Endothelial cell of umbilical vein (primary cell): ENCODE measurements around the gene COQ5. TPM values are rescaled to one million over a fixed set of nuclear protein-coding genes. Genes with fewer than 3 reads are reported as not detected.
A peak's percentile ranks its signal among the peaks of the same experiment; 100 is the strongest.

Experiments used
- BruUV-seq: library from RNA; stranded (reverse); fragments of 400-500 nt; replicated peaks from 2 replicates; lab custom pipeline; 2021; lab: Mats Ljungman, UMichigan
- CTCF ChIA-PET: fragments of 300-600, 350-600 bp; sonication (Branson Sonifier 250); formaldehyde crosslinking; loops from one replicate; lab custom pipeline; 2021; ENCODE audit warnings: antibody characterized with exemption, inconsistent platforms; lab: Charles Lee
- POLR2A ChIA-PET: fragments of 300-600, 350-600 bp; sonication (Branson Sonifier 250); formaldehyde crosslinking; loops from one replicate; lab custom pipeline; 2021; ENCODE audit warnings: antibody characterized with exemption, inconsistent platforms; lab: Charles Lee
- DNase-seq: peaks from one replicate; pipeline ENCODE4 v3.0.0-alpha.2; 2011; ENCODE audit warnings: low read depth, low spot score
- FAIRE-seq: peaks from 2 replicates; lab custom pipeline; 2011; peaks lifted over from hg19 to GRCh38; lab: Jason Lieb, UNC
- H2AFZ ChIP-seq: 2 replicates; pipeline ENCODE4 v1.6.0; 2012; ENCODE audit warnings: low read depth, low read length, control low read depth, inconsistent platforms
- H3K27ac ChIP-seq: 2 replicates; pipeline ENCODE4 v1.5.1; 2011; ENCODE audit warnings: low read depth, mild to moderate bottlenecking, control low read depth, low read length, moderate library complexity; ENCODE audit not compliant: insufficient read depth
- H3K27me3 ChIP-seq, 2 experiments: 2 replicates each; pipeline versions ENCODE4 v1.6.0 to v1.6.1; 2011; ENCODE audit warnings: low read length in 2 of 2, mixed read lengths in 1 of 2; ENCODE audit not compliant: control insufficient read depth in 2 of 2, insufficient read depth in 2 of 2
- H3K36me3 ChIP-seq, 2 experiments: 2 replicates in 1 of 2; 3 replicates in 1 of 2; pipeline ENCODE4 v1.5.1; 2011; ENCODE audit warnings: low read length in 2 of 2, mild to moderate bottlenecking in 1 of 2, moderate library complexity in 1 of 2; ENCODE audit not compliant: control insufficient read depth in 2 of 2, insufficient read depth in 2 of 2; ENCODE audit errors: extremely low read depth in 1 of 2
- H3K4me1 ChIP-seq: 3 replicates; pipeline ENCODE4 v1.5.1; 2011; ENCODE audit warnings: mild to moderate bottlenecking, low read length; ENCODE audit not compliant: control insufficient read depth, insufficient read depth; ENCODE audit errors: extremely low read depth
- H3K4me2 ChIP-seq: 2 replicates; pipeline ENCODE4 v1.6.1; 2011; ENCODE audit warnings: low read length, control low read depth, mixed read lengths; ENCODE audit not compliant: insufficient read depth
- H3K4me3 ChIP-seq, 3 experiments: fragments of 200-600 bp in 1 of 3; sonication (generic), shearing (Covaris generic) in 1 of 3; replicated peaks in 1 of 3; 2 replicates each; pipeline ENCODE4 v1.5.1; 2011 to 2016; ENCODE audit warnings: control low read depth in 3 of 3, low read length in 3 of 3, mild to moderate bottlenecking in 2 of 3, inconsistent platforms in 1 of 3, low read depth in 1 of 3, moderate library complexity in 1 of 3; ENCODE audit not compliant: insufficient read depth in 1 of 3
- H3K79me2 ChIP-seq: 2 replicates; pipeline ENCODE4 v1.6.0; 2012; ENCODE audit warnings: low read length, inconsistent platforms; ENCODE audit not compliant: control insufficient read depth, insufficient read depth
- H3K9ac ChIP-seq: replicated peaks from 2 replicates; pipeline ENCODE3; 2011; ENCODE audit warnings: low read length, control low read depth; ENCODE audit not compliant: insufficient read depth; ENCODE audit errors: extremely low read depth
- H3K9me1 ChIP-seq: replicated peaks from 3 replicates; pipeline ENCODE4 v1.6.0; 2011; ENCODE audit warnings: mild to moderate bottlenecking, low read length; ENCODE audit not compliant: control insufficient read depth, insufficient read depth; ENCODE audit errors: extremely low read depth
- H3K9me3 ChIP-seq: replicated peaks from 2 replicates; pipeline ENCODE4 v1.5.1; 2012; ENCODE audit warnings: low read length, inconsistent platforms; ENCODE audit not compliant: control insufficient read depth, insufficient read depth
- H4K20me1 ChIP-seq: replicated peaks from 2 replicates; pipeline ENCODE3; 2011; ENCODE audit warnings: mild to moderate bottlenecking, low read length; ENCODE audit not compliant: control insufficient read depth, insufficient read depth; ENCODE audit errors: extremely low read depth
- CTCF ChIP-seq, 2 donors: IDR thresholded peaks; 1 replicate in 1 of 2; 2 replicates in 1 of 2; pipeline ENCODE4 v1.5.1; 2011; ENCODE audit warnings: low read length in 2 of 2, mild to moderate bottlenecking in 2 of 2, moderate library complexity in 2 of 2, control low read depth in 1 of 2, inconsistent platforms in 1 of 2, low read depth in 1 of 2; ENCODE audit not compliant: insufficient read depth in 1 of 2; ENCODE audit errors: extremely low read depth in 1 of 2
- EZH2 ChIP-seq: IDR thresholded peaks from 2 replicates; pipeline ENCODE4 v1.6.1; 2012; ENCODE audit warnings: borderline replicate concordance, low read depth, mild to moderate bottlenecking, moderate library complexity, low read length, inconsistent platforms; ENCODE audit not compliant: severe bottlenecking
- FOS ChIP-seq: IDR thresholded peaks from 2 replicates; pipeline ENCODE4 v1.6.1; 2011; ENCODE audit warnings: mild to moderate bottlenecking, low read length, moderate library complexity, borderline replicate concordance; ENCODE audit not compliant: insufficient read depth
- GATA2 ChIP-seq: IDR thresholded peaks from 2 replicates; pipeline ENCODE4 v1.7.0; 2011; ENCODE audit warnings: low read depth, mild to moderate bottlenecking, moderate library complexity, mixed read lengths, low read length; ENCODE audit not compliant: insufficient read length, insufficient read depth
- JUN ChIP-seq: IDR thresholded peaks from 2 replicates; pipeline ENCODE4 v1.6.1; 2011; ENCODE audit warnings: borderline replicate concordance, low read depth; ENCODE audit not compliant: insufficient read length, insufficient read depth
- MAX ChIP-seq: IDR thresholded peaks from 2 replicates; pipeline ENCODE4 v1.6.1; 2011; ENCODE audit not compliant: insufficient read depth, insufficient read length
- MYC ChIP-seq: IDR thresholded peaks from one replicate; pipeline ENCODE4 v1.6.1; 2011; ENCODE audit warnings: mild to moderate bottlenecking, low read depth, low read length
- POLR2A ChIP-seq: IDR thresholded peaks from 2 replicates; pipeline ENCODE4 v1.6.1; 2012; ENCODE audit warnings: low read depth, mild to moderate bottlenecking, control low read depth, low read length
- POLR2AphosphoS5 ChIP-seq: IDR thresholded peaks from 2 replicates; pipeline ENCODE4 v1.6.1; 2012; ENCODE audit warnings: low read depth, mild to moderate bottlenecking, control low read depth, low read length, moderate library complexity; ENCODE audit not compliant: insufficient read depth
- dilution Hi-C: fragments of 300-500 bp; cut with MboI; formaldehyde crosslinking; loops from one replicate; pipeline ENCODE4 v1.15.0; 2019; ENCODE audit warnings: low sequenced_read_pairs; ENCODE audit not compliant: extremely low pct_ligation_motif_present
- intact Hi-C: fragments of 100-400 bp; cut with micrococcal nuclease; formaldehyde crosslinking; loops from one replicate; pipeline ENCODE4 v1.10.0; 2022
- polyA plus RNA-seq, 4 experiments: library from polyadenylated mRNA; depleted of rRNA in 3 of 4; stranded (reverse) in 3 of 4; unstranded in 1 of 4; fragments of >200 nt; gene quantifications; 2 replicates each; pipeline versions ENCODE4 v1.2.1 to v1.2.3, GENCODE V29; 2011 to 2012; ENCODE audit warnings: missing spikeins in 1 of 4
- total RNA-seq: library from RNA; stranded (reverse); gene quantifications from 2 replicates; pipeline ENCODE4 v1.2.3, GENCODE V29; 2021

The COQ5 gene
- total and polyA plus RNA-seq, 2 donors (not counting 3 experiments of a cell fraction or from before 2014, with no cell fraction given), result 19.7 to 23.7 TPM

- Histone ChIP-seq H3K9me1 (no peaks in the 10 kb centered on the region), H3K4me3 (peak overlapping the region in 2 of 3 experiments; percentile 37 to 90), H3K27ac (no peak overlapping the region), H2AFZ (peak overlapping the region; percentile 3), H4K20me1 (peaks cover 2% of the 10 kb centered on the region), H3K4me2 (peak overlapping the region; percentile 3), H3K4me1 (peaks cover 9% of the 10 kb centered on the region), H3K79me2 (peaks cover 44% of the 10 kb centered on the region), H3K36me3 (peaks cover 2 to 4% of the 10 kb centered on the region in 2 experiments), H3K9me3 (no peaks in the 10 kb centered on the region), H3K27me3 (no peaks in the 10 kb centered on the region), H3K9ac (peak overlapping the region; percentile 2)
- dilution Hi-C loops (no loop called here), intact Hi-C loops (no loop called here)
- FAIRE-seq (no peak), DNase-seq (no peak)
- ChIA-PET POLR2A (interaction anchor here (0.6 to 2.8 kb wide), 3 partner anchors 11 to 27 kb away, joined by 5 to 24 read pairs (median 7); partner anchors contain the start of gene DYNLL1), CTCF (interaction anchor here (1.0 kb wide), 1 partner anchor 26 kb away, joined by 3 read pairs; the partner anchor contains the start of gene DYNLL1)
- BruUV-seq, result TSS peak; percentile 51
- TF ChIP-seq GATA2, result no peak
- TF ChIP-seq JUN, result no peak
- no peak for TF ChIP-seq POLR2AphosphoS5
- TF ChIP-seq MYC, result no peak
- no peak for TF ChIP-seq CTCF (IDR thresholded peaks at IDR 0.05; ENCODE audit: extremely low read depth in 1 of 2, insufficient read depth in 1 of 2, low read depth in 1 of 2, low read length in 2 of 2)
- no peak for TF ChIP-seq EZH2
- TF ChIP-seq POLR2A, result no peak
- TF ChIP-seq FOS, result no peak
- TF ChIP-seq MAX, result no peak
These were observed 58.7 kb downstream of the COQ5 start for GRCh38 chr12:120470150-120470784.
